Adrenal gland (tissue), 12 donors: ENCODE results near the gene LRRC15. TPM values are rescaled to one million over a fixed set of nuclear protein-coding genes. Genes with fewer than 3 reads are reported as not detected.

Experiments used
- DNase-seq, 7 donors: peaks; one replicate each; pipeline ENCODE4 v3.0.0-alpha.2; 2019 to 2020
- H3K27ac ChIP-seq, 5 donors: fragments of 200-600 bp; sonication (generic) in 4 of 5; 1 replicate in 3 of 5; 2 replicates in 2 of 5; pipeline versions ENCODE4 v1.5.1 to v1.8.0; 2016 to 2020; ENCODE audit warnings: mild to moderate bottlenecking in 1 of 5
- H3K27me3 ChIP-seq: fragments of 200-600 bp; 2 replicates; pipeline ENCODE4 v1.8.0; 2021
- H3K36me3 ChIP-seq, 2 donors: fragments of 200-600 bp; replicated peaks in 1 of 2; 1 replicate in 1 of 2; 2 replicates in 1 of 2; pipeline versions ENCODE4 v1.5.1 to v1.8.0; 2018 to 2022
- H3K4me1 ChIP-seq, 2 donors: fragments of 200-600 bp; replicated peaks in 1 of 2; 1 replicate in 1 of 2; 2 replicates in 1 of 2; pipeline versions ENCODE4 v1.5.1 to v1.8.0; 2018 to 2021
- H3K4me3 ChIP-seq, 4 donors: fragments of 200-600 bp; sonication (generic) in 3 of 4; one replicate each; pipeline ENCODE4 v1.5.1; 2016 to 2018
- H3K9me3 ChIP-seq, 3 donors: fragments of 200-600 bp; sonication (generic) in 1 of 3; replicated peaks in 1 of 3; 1 replicate in 2 of 3; 2 replicates in 1 of 3; pipeline versions ENCODE4 v1.5.1 to v1.8.0; 2016 to 2021
- CTCF ChIP-seq, 6 experiments: fragments of 450-650 bp in 4 of 6; fragments of 200-600 bp in 2 of 6; sonication (generic) in 1 of 6; IDR thresholded peaks; 1 replicate in 5 of 6; 2 replicates in 1 of 6; pipeline versions ENCODE4 v1.5.1 to v1.8.0; 2016 to 2021; ENCODE audit warnings: antibody characterized with exemption in 6 of 6, mild to moderate bottlenecking in 2 of 6, moderate library complexity in 1 of 6
- POLR2A ChIP-seq, 2 donors: fragments of 450-650 bp; IDR thresholded peaks; one replicate each; pipeline ENCODE4 v1.6.1; 2017; ENCODE audit warnings: antibody characterized with exemption in 2 of 2, mild to moderate bottlenecking in 2 of 2, moderate library complexity in 1 of 2
- WGBS, 4 donors: extraction: QIAGEN DNeasy Blood & Tissue Kit in 2 of 4; methylation state at CpG; one replicate each; pipeline versions ENCODE4 v1.1.5 to v1.1.7; 2013 to 2017; 5-methylcytosine and 5-hydroxymethylcytosine counted together
- intact Hi-C, 2 donors: fragments of 100-400 bp; cut with DNase I; formaldehyde crosslinking; loops; one replicate each; pipeline versions ENCODE4 v1.14.1 to v1.15.0; 2022 to 2023
- polyA plus RNA-seq, 3 donors: library from polyadenylated mRNA; stranded (reverse); fragments of 200-250 nt in 2 of 3; fragments of 350-450 nt in 1 of 3; fragmentation: Illumina TruSeq in 1 of 3; extraction: RNeasy Lipid Tissue Mini Kit (QIAGEN cat#74804) in 1 of 3; gene quantifications; one replicate each; pipeline ENCODE4 v1.2.3, GENCODE V29; 2013 to 2014
- total RNA-seq, 9 donors: library from RNA; depleted of rRNA in 4 of 9; stranded (reverse); fragments of >200 nt in 4 of 9; fragments of 120-200 nt in 1 of 9; fragmentation: NEBNext Ultra II Directional in 1 of 9; extraction: Animal tissue kit (Norgen Biotek cat#: 25700) in 1 of 9; gene quantifications; one replicate each; pipeline versions ENCODE4 v1.1.0 to v1.2.4, GENCODE V29; 2013 to 2023
- donor health status: healthy with polysubstance abuse.
- donor health status: Bipolar disorder and iron deficiency.
- donor health status: DM: yes; HTN: yes; CAD: no.
- donor health status: DM: no; HTN: no; CAD: no.
- donor health status: DM: no; HTN: no; CAD: no.
- donor health status: DM: yes; HTN: yes; CAD: no.

Gene LRRC15
- total and polyA plus RNA-seq, 12 donors, result 0.05 to 0.31 (median 0.12) TPM; not detected in 2

GRCh38 chr3:194346621-194347020 lies 22.9 kb downstream of the LRRC15 start:
- DNase-seq, result no peak
- Histone ChIP-seq H3K9me3 (no peaks in the 10 kb centered on the region), H3K4me3 (no peak overlapping the region), H3K4me1 (no peaks in the 10 kb centered on the region), H3K36me3 (no peaks in the 10 kb centered on the region), H3K27me3 (no peaks in the 10 kb centered on the region), H3K27ac (no peak overlapping the region)
- TF ChIP-seq POLR2A (IDR thresholded peaks at IDR 0.05) (no peak), CTCF (IDR thresholded peaks at IDR 0.05) (no peak)
- WGBS, 4 donors, result 50 to 63% (median 58%) methylated on average over 4 to 5 of the region's 5 CpGs
- intact Hi-C loops, result no loop called here

GRCh38 chr3:194346035-194346434 lies 23.5 kb downstream of the LRRC15 start:
- Histone ChIP-seq H3K27ac (no peak overlapping the region), H3K9me3 (no peaks in the 10 kb centered on the region), H3K36me3 (no peaks in the 10 kb centered on the region), H3K27me3 (no peaks in the 10 kb centered on the region), H3K4me3 (no peak overlapping the region), H3K4me1 (no peaks in the 10 kb centered on the region)
- intact Hi-C loops, result no loop called here
- no peak for TF ChIP-seq POLR2A (IDR thresholded peaks at IDR 0.05)
- TF ChIP-seq CTCF (IDR thresholded peaks at IDR 0.05), result no peak
- no peak for DNase-seq
- 58 to 85% (median 75%) methylated on average over 5 to 9 of the region's 9 CpGs for WGBS, 4 donors

GRCh38 chr3:194344012-194344411 lies 25.5 kb downstream of the LRRC15 start:
- WGBS, 4 donors, result 20 to 30% (median 28%) methylated on average over 9 of the region's 9 CpGs
- Histone ChIP-seq H3K27ac (no peak overlapping the region), H3K4me1 (no peaks in the 10 kb centered on the region), H3K36me3 (no peaks in the 10 kb centered on the region), H3K27me3 (no peaks in the 10 kb centered on the region), H3K4me3 (no peak overlapping the region), H3K9me3 (no peaks in the 10 kb centered on the region)
- TF ChIP-seq CTCF (IDR thresholded peaks at IDR 0.05) (peak; percentile 72 to 97 (median 82)), POLR2A (IDR thresholded peaks at IDR 0.05) (no peak)
- intact Hi-C loops, result no loop called here
- DNase-seq, result peak; percentile 61 to 89 (median 81)

GRCh38 chr3:194343561-194343893 lies 26.0 kb downstream of the LRRC15 start:
- no peaks in the 10 kb centered on the region for H3K9me3 ChIP-seq
- no peaks in the 10 kb centered on the region for H3K27me3 ChIP-seq
- H3K4me1 ChIP-seq, result no peaks in the 10 kb centered on the region
- no peak overlapping the region for H3K4me3 ChIP-seq
- TF ChIP-seq POLR2A (IDR thresholded peaks at IDR 0.05), result no peak
- intact Hi-C loops, result no loop called here
- no peak overlapping the region for H3K27ac ChIP-seq
- no peak for DNase-seq
- H3K36me3 ChIP-seq, result no peaks in the 10 kb centered on the region
- 58 to 84% (median 80%) methylated on average over 2 of the region's 2 CpGs for WGBS, 4 donors

GRCh38 chr3:194342861-194343560 lies 26.5 kb downstream of the LRRC15 start:
- no peaks in the 10 kb centered on the region for H3K27me3 ChIP-seq
- H3K4me3 ChIP-seq, result no peak overlapping the region
- 76 to 90% (median 81%) methylated on average over 9 of the region's 9 CpGs for WGBS, 4 donors
- H3K27ac ChIP-seq, result no peak overlapping the region
- H3K9me3 ChIP-seq, result no peaks in the 10 kb centered on the region
- intact Hi-C loops, result no loop called here
- DNase-seq, result no peak
- TF ChIP-seq CTCF (IDR thresholded peaks at IDR 0.05), result no peak
- TF ChIP-seq POLR2A (IDR thresholded peaks at IDR 0.05), result no peak
- no peaks in the 10 kb centered on the region for H3K4me1 ChIP-seq
- no peaks in the 10 kb centered on the region for H3K36me3 ChIP-seq
